Activated CD8-positive, alpha-beta T cell treated with anti-CD3 and anti-CD28 coated beads for 36 hours (primary cell): ENCODE data around the gene NDUFC2. TPM values are rescaled to one million over a fixed set of nuclear protein-coding genes. Genes with fewer than 3 reads are reported as not detected.
A peak's percentile ranks its signal among the peaks of the same experiment; 100 is the strongest.

Experiments used
- ATAC-seq: fragments of 200-7000 bp; cut with Tn5 transposase; one replicate; pipeline ENCODE4 v1.10.0; 2021; ENCODE audit warnings: mild to moderate bottlenecking, moderate library complexity
- CTCF ChIA-PET: fragments of 350-600 bp; sonication (Branson Sonifier 250); formaldehyde crosslinking; loops from one replicate; lab custom pipeline; 2021; ENCODE audit warnings: antibody characterized with exemption; lab: Charles Lee
- POLR2A ChIA-PET: fragments of 350-600 bp; sonication (Branson Sonifier 250); formaldehyde crosslinking; loops from one replicate; lab custom pipeline; 2021; ENCODE audit warnings: antibody characterized with exemption; lab: Charles Lee
- DNase-seq: peaks from one replicate; pipeline ENCODE4 v3.0.0-alpha.2; 2020
- H3K27ac Mint-ChIP-seq: one replicate; pipeline ENCODE4 v1.8.0; 2021; ENCODE audit warnings: mild to moderate bottlenecking, mixed read lengths
- H3K27me3 Mint-ChIP-seq: one replicate; pipeline ENCODE4 v1.8.0; 2021; ENCODE audit warnings: mixed read lengths
- H3K36me3 Mint-ChIP-seq: one replicate; pipeline ENCODE4 v1.8.0; 2021; ENCODE audit warnings: low read depth, mixed read lengths
- H3K4me1 Mint-ChIP-seq: one replicate; pipeline ENCODE4 v1.8.0; 2021; ENCODE audit warnings: low read depth, mixed read lengths
- H3K4me3 Mint-ChIP-seq: one replicate; pipeline ENCODE4 v1.8.0; 2021; ENCODE audit warnings: mild to moderate bottlenecking, moderate library complexity, mixed read lengths
- H3K9me3 Mint-ChIP-seq: one replicate; pipeline ENCODE4 v1.8.0; 2021; ENCODE audit warnings: mixed read lengths
- CTCF ChIP-seq: fragments of 200-600 bp; IDR thresholded peaks from one replicate; pipeline ENCODE4 v1.8.0; 2022; ENCODE audit warnings: antibody characterized with exemption, mild to moderate bottlenecking
- intact Hi-C: fragments of 100-400 bp; cut with micrococcal nuclease; formaldehyde crosslinking; loops from one replicate; pipeline ENCODE4 v1.10.0; 2022
- total RNA-seq, 2 experiments: library from RNA; stranded (reverse); gene quantifications; one replicate each; pipeline ENCODE4 v1.2.3, GENCODE V29; 2021

NDUFC2 gene
- total RNA-seq, 2 experiments from 2014 or later = 169 to 179 TPM

GRCh38 chr11:78049348-78049747 is 30.3 kb downstream of the NDUFC2 start:
- H3K4me3 Mint-ChIP-seq = no peak overlapping the region
- intact Hi-C loops = no loop called here
- peaks cover 16% of the 10 kb centered on the region for H3K4me1 Mint-ChIP-seq
- no peak for TF ChIP-seq CTCF
- H3K27me3 Mint-ChIP-seq = no peaks in the 10 kb centered on the region
- no peak overlapping the region for H3K27ac Mint-ChIP-seq
- no peak for DNase-seq
- ChIA-PET CTCF (interaction anchor here (0.7 to 1.6 kb wide), 2 partner anchors 18 to 281 kb away, joined by 3 read pairs; no protein-coding TSS in a partner anchor), POLR2A (no interaction called here)
- H3K36me3 Mint-ChIP-seq = no peaks in the 10 kb centered on the region
- H3K9me3 Mint-ChIP-seq = no peaks in the 10 kb centered on the region
- ATAC-seq = no peak

GRCh38 chr11:78048561-78048960 is 31.1 kb downstream of the NDUFC2 start:
- H3K27ac Mint-ChIP-seq = no peak overlapping the region
- DNase-seq (no peak), ATAC-seq (no peak)
- ChIA-PET POLR2A (interaction anchor here (1.1 kb wide), 1 partner anchor 54 kb away, joined by 4 read pairs; the partner anchor contains the start of gene INTS4), CTCF (interaction anchor here (0.6 to 1.6 kb wide), 3 partner anchors 17 to 280 kb away, joined by 3 read pairs; no protein-coding TSS in a partner anchor)
- no peak for TF ChIP-seq CTCF
- no peaks in the 10 kb centered on the region for H3K36me3 Mint-ChIP-seq
- H3K4me3 Mint-ChIP-seq = no peak overlapping the region
- no peaks in the 10 kb centered on the region for H3K27me3 Mint-ChIP-seq
- intact Hi-C loops = no loop called here
- H3K4me1 Mint-ChIP-seq = peaks cover 16% of the 10 kb centered on the region
- no peaks in the 10 kb centered on the region for H3K9me3 Mint-ChIP-seq

- peaks cover 19% of the 10 kb centered on the region for H3K4me1 Mint-ChIP-seq
- H3K36me3 Mint-ChIP-seq = no peaks in the 10 kb centered on the region
- CTCF ChIA-PET = interaction anchor here (0.7 to 3.9 kb wide), 33 partner anchors 8 to 518 kb away, joined by 3 to 40 read pairs (median 4); partner anchors contain the start of genes INTS4, KCTD21, THRSP and USP35
- DNase-seq (no peak), ATAC-seq (peak; percentile 12)
- H3K4me3 Mint-ChIP-seq = no peak overlapping the region
- intact Hi-C loops = no loop called here
- H3K9me3 Mint-ChIP-seq = no peaks in the 10 kb centered on the region
- TF ChIP-seq CTCF = peak; percentile 65
- no peaks in the 10 kb centered on the region for H3K27me3 Mint-ChIP-seq
- POLR2A ChIA-PET = interaction anchor here (0.7 kb wide), 1 partner anchor 51 kb away, joined by 3 read pairs; no protein-coding TSS in a partner anchor
- no peak overlapping the region for H3K27ac Mint-ChIP-seq
Observed at GRCh38 chr11:78046486-78046854, 33.2 kb downstream of the NDUFC2 start.

GRCh38 chr11:78045851-78046485 is 33.7 kb downstream of the NDUFC2 start:
- peaks cover 18% of the 10 kb centered on the region for H3K4me1 Mint-ChIP-seq
- ChIA-PET CTCF (interaction anchor here (0.6 to 3.9 kb wide), 48 partner anchors 9 to 519 kb away, joined by 3 to 40 read pairs (median 4); partner anchors contain the start of genes INTS4, KCTD21, NDUFC2 and THRSP), POLR2A (no interaction called here)
- no peaks in the 10 kb centered on the region for H3K27me3 Mint-ChIP-seq
- DNase-seq (peak; percentile 79), ATAC-seq (peak; percentile 96)
- intact Hi-C loops = no loop called here
- H3K4me3 Mint-ChIP-seq = peak overlapping the region; percentile 50
- H3K27ac Mint-ChIP-seq = no peak overlapping the region
- no peaks in the 10 kb centered on the region for H3K9me3 Mint-ChIP-seq
- TF ChIP-seq CTCF = peak; percentile 98
- H3K36me3 Mint-ChIP-seq = no peaks in the 10 kb centered on the region

GRCh38 chr11:78044706-78045105 is 35.0 kb downstream of the NDUFC2 start:
- POLR2A ChIA-PET = interaction anchor here (2.4 kb wide), 1 partner anchor 10 kb away, joined by 5 read pairs; no protein-coding TSS in a partner anchor
- no peak for DNase-seq
- no peak for ATAC-seq
- no peaks in the 10 kb centered on the region for H3K27me3 Mint-ChIP-seq
- intact Hi-C loops = no loop called here
- H3K4me3 Mint-ChIP-seq = no peak overlapping the region
- no peaks in the 10 kb centered on the region for H3K36me3 Mint-ChIP-seq
- H3K9me3 Mint-ChIP-seq = no peaks in the 10 kb centered on the region
- H3K27ac Mint-ChIP-seq = no peak overlapping the region
- peaks cover 23% of the 10 kb centered on the region for H3K4me1 Mint-ChIP-seq
- TF ChIP-seq CTCF = no peak
- CTCF ChIA-PET = interaction anchor here (1.3 to 3.9 kb wide), 11 partner anchors 13 to 95 kb away, joined by 3 to 40 read pairs (median 11); partner anchors contain the start of genes ALG8, INTS4, NDUFC2 and THRSP
